ENCODE data around the gene ADAMTSL4. TPM values are rescaled to one million over a fixed set of nuclear protein-coding genes. Genes with fewer than 3 reads are reported as not detected.
A peak's percentile ranks its signal among the peaks of the same experiment; 100 is the strongest.

ADAMTSL4 gene
- total RNA-seq, 1 experiment from 2014 or later, result 4.3 TPM

GRCh38 chr1:150559656-150560010 lies 10.4 kb downstream of the ADAMTSL4 start:
- ATAC-seq, result no peak
- H3K4me3 ChIP-seq (replicated peaks in 1 of 2; ENCODE audit: low read depth in 1 of 2, low read length in 2 of 2), result no peak overlapping the region
- H3K9me3 ChIP-seq (ENCODE audit: control insufficient read depth in 1 of 2, insufficient read depth in 1 of 2, low read depth in 1 of 2, low read length in 2 of 2), result no peaks in the 10 kb centered on the region
- TF ChIP-seq SIN3A (IDR thresholded peaks at IDR 0.05; ENCODE audit: low read depth) (no peak), YY1 (IDR thresholded peaks at IDR 0.05; ENCODE audit: extremely low read depth, insufficient replicate concordance, low read depth, low read length) (no peak)
- H3K4me2 ChIP-seq (ENCODE audit: low read length), result no peak overlapping the region
- no peaks in the 10 kb centered on the region for H3K27me3 ChIP-seq (ENCODE audit: insufficient read depth, low read length)
- H3K79me2 ChIP-seq (ENCODE audit: insufficient read depth, low read length), result peaks cover 4% of the 10 kb centered on the region; the same call in 1 of the 2 replicates
- POLR2A ChIA-PET, result interaction anchor here (1.1 to 6.6 kb wide), 3 partner anchors 12 to 61 kb away, joined by 3 to 39 read pairs (median 7); partner anchors contain the start of gene MCL1
- no peaks in the 10 kb centered on the region for H4K20me1 ChIP-seq (ENCODE audit: insufficient read depth)
- RAD21 ChIA-PET (ENCODE audit: low non-redundant PET in 1 of 2, low total read pairs in 2 of 2, uncharacterized antibody in 2 of 2, unreplicated experiment in 2 of 2), result no interaction called here
- H3K4me1 ChIP-seq (ENCODE audit: control insufficient read depth in 1 of 2, insufficient read depth in 2 of 2, low read length in 2 of 2), result peaks cover 35 to 48% of the 10 kb centered on the region in 2 experiments
- no peaks in the 10 kb centered on the region for H3K36me3 ChIP-seq (ENCODE audit: control insufficient read depth in 1 of 2, insufficient read depth in 2 of 2, low read length in 2 of 2)
- BruUV-seq (replicated peaks), result no TSS peak
- no peak overlapping the region for H3K9ac ChIP-seq (ENCODE audit: low read length)
- no peak for DNase-seq (ENCODE audit: low read depth, low spot score)
- H3K9me2 ChIP-seq (ENCODE audit: insufficient read depth), result no peaks in the 10 kb centered on the region
- CTCF ChIA-PET, result interaction anchor here (0.6 to 4.8 kb wide), 11 partner anchors 8 to 436 kb away, joined by 3 to 35 read pairs (median 13); partner anchors contain the start of genes ADAMTSL4, ENSA and FALEC
- H2AFZ ChIP-seq (ENCODE audit: low read depth, low read length, poor library complexity, severe bottlenecking), result no peak overlapping the region
- intact Hi-C loops (cut with micrococcal nuclease), result loop anchor here (1.0 to 10.0 kb wide), 5 partner anchors 61 to 448 kb away; partner anchors contain the start of genes GOLPH3L, MINDY1 and PRUNE1
- H3K27ac ChIP-seq (ENCODE audit: low read depth, low read length), result no peak overlapping the region

- H3K27ac ChIP-seq (ENCODE audit: low read depth, low read length), result peak overlapping the region; percentile 95; the same call in 1 of the 2 replicates
- H4K20me1 ChIP-seq (ENCODE audit: insufficient read depth), result no peaks in the 10 kb centered on the region
- H2AFZ ChIP-seq (ENCODE audit: low read depth, low read length, poor library complexity, severe bottlenecking), result no peak overlapping the region
- no peaks in the 10 kb centered on the region for H3K27me3 ChIP-seq (ENCODE audit: insufficient read depth, low read length)
- peak; percentile 61 for DNase-seq (ENCODE audit: low read depth, low spot score)
- no TSS peak for BruUV-seq (replicated peaks)
- H3K79me2 ChIP-seq (ENCODE audit: insufficient read depth, low read length), result peaks cover 4% of the 10 kb centered on the region; the same call in 1 of the 2 replicates
- H3K4me3 ChIP-seq (replicated peaks in 1 of 2; ENCODE audit: low read depth in 1 of 2, low read length in 2 of 2), result no peak overlapping the region
- H3K4me2 ChIP-seq (ENCODE audit: low read length), result peak overlapping the region; percentile 99
- intact Hi-C loops (cut with micrococcal nuclease), result loop anchor here (1.0 to 10.0 kb wide), 5 partner anchors 61 to 447 kb away; partner anchors contain the start of genes GOLPH3L, MINDY1 and PRUNE1
- ChIA-PET RAD21 (ENCODE audit: low non-redundant PET in 1 of 2, low total read pairs in 2 of 2, uncharacterized antibody in 2 of 2, unreplicated experiment in 2 of 2) (interaction anchor here in 1 of 2 experiments (0.6 kb wide), 1 partner anchor 635 kb away, joined by 3 read pairs; no protein-coding TSS in a partner anchor), CTCF (interaction anchor here (0.6 to 4.8 kb wide), 17 partner anchors 8 to 436 kb away, joined by 3 to 35 read pairs (median 9); partner anchors contain the start of genes ADAMTSL4, ENSA, FALEC and RPRD2), POLR2A (interaction anchor here (1.1 to 6.6 kb wide), 3 partner anchors 11 to 60 kb away, joined by 3 to 39 read pairs (median 7); partner anchors contain the start of gene MCL1)
- H3K9ac ChIP-seq (ENCODE audit: low read length), result peak overlapping the region; percentile 85; the same call in 1 of the 2 replicates
- ATAC-seq, result peak; percentile 35
- H3K9me3 ChIP-seq (ENCODE audit: control insufficient read depth in 1 of 2, insufficient read depth in 1 of 2, low read depth in 1 of 2, low read length in 2 of 2), result no peaks in the 10 kb centered on the region
- no peaks in the 10 kb centered on the region for H3K36me3 ChIP-seq (ENCODE audit: control insufficient read depth in 1 of 2, insufficient read depth in 2 of 2, low read length in 2 of 2)
- TF ChIP-seq CTCF (IDR thresholded peaks at IDR 0.05 in 2 of 3, conservative IDR thresholded peaks at IDR 0.05 in 1 of 3; ENCODE audit: borderline replicate concordance in 1 of 3, insufficient read depth in 1 of 3, low read depth in 2 of 3, low read length in 2 of 3), result peak in 2 of 3 experiments; percentile 94 to 97; a peak in 4 of 6 replicates
- no peak for TF ChIP-seq ZBTB33 (IDR thresholded peaks at IDR 0.05; ENCODE audit: extremely low read depth, insufficient replicate concordance, low read length)
- H3K4me1 ChIP-seq (ENCODE audit: control insufficient read depth in 1 of 2, insufficient read depth in 2 of 2, low read length in 2 of 2), result peaks cover 39 to 52% of the 10 kb centered on the region in 2 experiments
- H3K9me2 ChIP-seq (ENCODE audit: insufficient read depth), result no peaks in the 10 kb centered on the region
These were observed 10.8 kb downstream of the ADAMTSL4 start for GRCh38 chr1:150560011-150560438.
